GM19463 (cell line): ENCODE measurements around the gene CDK5RAP1.
"Not testable (repeated sequence)": the region's sequence is repeated elsewhere in the genome, so short reads cannot be mapped to it uniquely, and the experiment has no call there.

Experiments used
- ATAC-seq: cut with Tn5 transposase; IDR thresholded peaks from one replicate; pipeline ENCODE4 v1.9.1; 2021; ENCODE audit warnings: mild to moderate bottlenecking, moderate library complexity; ENCODE audit not compliant: unreplicated experiment

CDK5RAP1 gene, protein sequence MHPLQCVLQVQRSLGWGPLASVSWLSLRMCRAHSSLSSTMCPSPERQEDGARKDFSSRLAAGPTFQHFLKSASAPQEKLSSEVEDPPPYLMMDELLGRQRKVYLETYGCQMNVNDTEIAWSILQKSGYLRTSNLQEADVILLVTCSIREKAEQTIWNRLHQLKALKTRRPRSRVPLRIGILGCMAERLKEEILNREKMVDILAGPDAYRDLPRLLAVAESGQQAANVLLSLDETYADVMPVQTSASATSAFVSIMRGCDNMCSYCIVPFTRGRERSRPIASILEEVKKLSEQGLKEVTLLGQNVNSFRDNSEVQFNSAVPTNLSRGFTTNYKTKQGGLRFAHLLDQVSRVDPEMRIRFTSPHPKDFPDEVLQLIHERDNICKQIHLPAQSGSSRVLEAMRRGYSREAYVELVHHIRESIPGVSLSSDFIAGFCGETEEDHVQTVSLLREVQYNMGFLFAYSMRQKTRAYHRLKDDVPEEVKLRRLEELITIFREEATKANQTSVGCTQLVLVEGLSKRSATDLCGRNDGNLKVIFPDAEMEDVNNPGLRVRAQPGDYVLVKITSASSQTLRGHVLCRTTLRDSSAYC

GRCh38 chr20:33401184-33401920, at the start of gene CDK5RAP1:
Gene CDK5RAP1 (minus strand): TSS chr20:33401519. CDS start chr20:33397064, 4,455 bp downstream.
- peak; percentile 87 for ATAC-seq

DNA sequence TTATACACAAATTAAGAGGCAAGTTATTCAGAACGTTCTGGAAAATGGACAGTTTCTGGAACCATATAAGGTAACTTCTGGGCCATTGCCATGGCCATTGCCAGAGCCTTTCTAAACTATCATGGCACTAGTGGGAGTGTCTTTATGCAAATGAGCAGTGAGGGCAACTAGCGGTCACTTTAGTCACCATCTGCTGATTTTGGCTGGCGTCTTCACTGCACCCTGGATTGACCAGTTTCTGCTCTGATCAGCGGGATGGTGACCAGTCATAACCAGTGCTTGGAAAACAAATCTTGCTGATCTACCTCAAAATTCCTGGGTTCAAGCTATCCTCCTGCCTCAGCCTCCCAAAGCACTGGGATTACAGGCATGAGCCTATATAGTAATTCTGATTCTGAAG, 49.5 kb upstream of the CDK5RAP1 start:
- no peak for ATAC-seq

GRCh38 chr20:33445881-33446625, 44.7 kb upstream of the CDK5RAP1 start:
- no peak for ATAC-seq

DNA sequence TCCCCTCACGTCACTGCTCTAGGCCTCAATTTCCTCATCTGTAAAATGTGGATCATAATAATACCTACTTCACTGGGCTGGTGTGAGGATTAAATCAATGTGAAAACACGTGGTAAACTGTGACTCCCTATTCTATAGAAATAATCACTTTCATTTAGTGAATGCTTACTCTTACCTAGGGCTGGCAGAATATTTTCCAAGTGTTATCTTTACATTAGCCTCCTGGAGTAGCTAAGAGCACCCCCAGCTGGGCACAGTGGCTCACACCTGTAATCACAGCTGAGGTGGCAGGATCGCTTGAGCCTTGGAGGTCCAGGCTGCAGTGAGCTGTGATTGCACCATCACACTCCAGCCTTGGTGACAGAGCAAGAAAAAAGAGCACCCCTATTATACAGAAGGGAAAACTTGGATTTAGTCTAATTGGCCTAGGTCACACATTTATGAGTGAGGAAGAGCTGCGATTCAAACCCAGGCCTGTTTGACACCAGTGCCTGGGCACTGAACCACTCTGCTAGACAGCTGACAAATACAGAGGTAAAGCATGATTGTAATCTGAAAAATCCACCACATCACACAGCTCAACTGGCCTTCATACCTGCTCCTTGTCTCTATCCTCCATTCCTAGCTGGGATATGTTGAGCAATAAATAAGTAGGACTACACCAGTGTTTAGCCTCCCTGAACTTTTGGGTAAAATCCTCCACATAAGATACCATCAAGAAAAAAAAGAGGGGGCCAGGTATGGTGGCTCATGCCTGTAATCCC, 43.7 kb upstream of the CDK5RAP1 start:
- ATAC-seq: no peak

GRCh38 chr20:33443512-33444239, 42.4 kb upstream of the CDK5RAP1 start, which contains the start of gene SNTA1:
Gene SNTA1 (minus strand): TSS chr20:33443763. CDS start chr20:33443620, 143 bp downstream.
- peak; percentile 78 for ATAC-seq

DNA sequence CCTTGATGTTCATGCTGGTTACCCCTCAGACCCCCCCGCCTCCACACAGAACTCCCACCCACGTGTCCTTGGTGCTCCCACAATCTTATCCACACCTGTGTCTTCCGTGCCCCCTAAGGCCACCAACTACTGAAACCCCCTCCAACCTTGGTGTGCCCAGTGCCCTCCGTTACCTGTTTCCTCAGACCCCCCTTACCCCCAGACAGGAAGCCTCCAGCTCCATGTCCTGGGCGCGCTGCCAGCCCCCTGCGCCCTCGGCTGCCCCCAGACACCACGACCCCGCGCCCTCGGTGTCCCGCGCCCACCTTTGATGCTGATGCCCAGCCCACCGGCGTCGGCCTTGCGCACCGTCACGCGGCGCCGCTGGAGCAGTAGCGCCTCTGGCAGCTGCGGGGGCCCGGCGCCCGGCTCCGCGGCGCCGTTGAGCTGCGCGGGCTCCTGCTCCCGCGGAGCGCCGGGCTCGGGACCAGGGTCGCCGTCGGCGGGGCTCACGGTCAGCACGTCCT, 41.7 kb upstream of the CDK5RAP1 start:
- ATAC-seq: peak; percentile 20

GRCh38 chr20:33442136-33443005, 41.1 kb upstream of the CDK5RAP1 start:
- ATAC-seq: no peak

GRCh38 chr20:33441142-33441955, 40.0 kb upstream of the CDK5RAP1 start:
- no peak for ATAC-seq

DNA sequence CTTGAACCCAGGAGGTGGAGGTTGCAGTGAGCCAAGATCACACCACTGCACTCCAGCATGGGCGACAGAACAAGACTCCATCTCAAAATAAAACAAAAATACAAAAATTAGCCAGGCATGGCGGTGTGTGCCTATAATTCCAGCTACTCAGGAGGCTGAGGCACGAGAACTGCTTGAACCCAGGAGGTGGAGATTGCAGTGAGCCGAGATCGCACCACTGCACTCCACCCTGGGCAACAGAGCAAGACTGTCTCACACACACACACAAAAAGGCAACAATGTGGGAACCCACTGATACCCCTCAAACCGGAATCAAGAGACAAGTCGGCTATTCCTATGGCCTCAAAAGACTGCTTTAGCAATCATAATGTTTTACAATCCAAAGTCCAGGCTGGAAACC, 39.2 kb upstream of the CDK5RAP1 start:
- not testable (repeated sequence) for ATAC-seq

- no peak for ATAC-seq
These were observed 37.2 kb upstream of the CDK5RAP1 start for GRCh38 chr20:33438481-33438880.

DNA sequence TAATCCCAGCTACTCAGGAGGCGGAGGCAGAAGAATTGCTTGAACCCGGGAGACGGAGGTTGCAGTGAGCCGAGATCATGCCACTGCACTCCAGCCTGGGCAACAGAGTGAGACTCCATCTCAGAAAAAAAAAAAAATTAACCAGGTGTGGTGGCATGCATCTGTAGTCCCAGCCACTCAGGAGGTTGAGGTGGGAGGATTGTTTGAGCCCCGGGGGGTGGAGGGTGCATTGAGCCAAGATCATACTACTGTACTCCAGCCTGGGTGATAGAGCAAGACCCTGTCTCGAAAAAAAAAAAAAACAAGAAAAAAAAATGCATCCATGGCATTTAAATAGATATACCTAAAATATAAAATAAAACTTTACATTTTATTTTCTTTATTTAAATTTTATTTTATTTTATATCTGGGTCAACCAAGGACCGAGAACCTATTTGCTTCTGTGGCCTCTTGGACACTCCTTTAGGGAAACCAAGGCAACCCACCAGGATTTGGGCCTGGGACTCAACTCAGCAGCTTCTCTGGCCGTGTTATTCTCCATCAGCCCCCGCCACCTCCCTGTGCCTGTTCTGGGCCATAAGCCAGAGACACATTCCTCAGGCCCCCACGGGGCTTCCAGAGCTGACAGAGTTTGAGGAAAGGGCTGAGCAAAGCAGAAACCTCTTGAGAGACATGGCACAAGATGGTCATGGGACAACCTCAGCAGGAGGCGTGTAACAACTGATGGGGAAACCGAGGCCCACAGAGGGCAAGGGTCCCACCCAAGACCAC, 36.0 kb upstream of the CDK5RAP1 start:
- no peak for ATAC-seq

GRCh38 chr20:33434434-33434833, 33.1 kb upstream of the CDK5RAP1 start:
- ATAC-seq: no peak

GRCh38 chr20:33433465-33434234, 32.3 kb upstream of the CDK5RAP1 start:
- ATAC-seq: no peak

- no peak for ATAC-seq
These were observed 30.6 kb upstream of the CDK5RAP1 start for GRCh38 chr20:33431797-33432381.

DNA sequence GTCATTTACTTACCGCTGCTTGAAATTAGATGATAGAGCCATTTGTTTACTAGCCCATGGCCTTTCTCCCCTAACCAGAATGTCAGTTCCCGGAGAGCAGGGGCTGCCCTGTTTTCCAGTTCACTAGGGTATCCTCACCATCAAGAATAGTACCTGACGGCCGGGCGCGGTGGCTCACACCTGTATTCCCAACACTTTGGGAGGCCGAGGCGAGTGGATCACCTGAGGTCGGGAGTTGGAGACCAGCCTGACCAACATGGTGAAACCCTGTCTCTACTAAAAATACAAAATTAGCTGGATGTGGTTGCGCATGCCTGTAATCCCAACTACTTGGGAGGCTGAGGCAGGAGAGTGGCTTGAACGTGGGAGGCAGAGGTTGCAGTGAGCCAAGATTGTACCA, 22.6 kb upstream of the CDK5RAP1 start:
- ATAC-seq: not testable (repeated sequence)
